IMR-90 (cell line): Measurements from ENCODE around the gene STRN4. TPM values are rescaled to one million over a fixed set of nuclear protein-coding genes. Genes with fewer than 3 reads are reported as not detected.

Source experiments
- ATAC-seq: fragments of 200-7000 bp; cut with Tn5 transposase; 2 replicates; pipeline ENCODE4 v1.9.1; 2020; ENCODE audit warnings: low read depth, mild to moderate bottlenecking, moderate library complexity
- BruUV-seq: library from RNA; stranded (reverse); fragments of 400-500 nt; replicated peaks from 2 replicates; lab custom pipeline; 2021; lab: Mats Ljungman, UMichigan
- CTCF ChIA-PET: fragments of 300-600 bp; formaldehyde crosslinking; extraction: SDS; loops from one replicate; lab custom pipeline; 2021; ENCODE audit warnings: antibody characterized with exemption; lab: Yijun Ruan, JAX
- POLR2A ChIA-PET: fragments of 300-600 bp; sonication (Branson Sonifier 250); formaldehyde crosslinking; loops from one replicate; lab custom pipeline; 2022; ENCODE audit warnings: antibody characterized with exemption; ENCODE audit not compliant: unreplicated experiment; lab: Charles Lee
- DNase-seq: peaks from one replicate; pipeline ENCODE4 v3.0.0; 2013
- H2AFZ ChIP-seq: replicated peaks from 2 replicates; pipeline ENCODE3; 2013; ENCODE audit warnings: low read length, mild to moderate bottlenecking; ENCODE audit not compliant: poor library complexity
- H2AK5ac ChIP-seq: 2 replicates; pipeline ENCODE4 v1.6.1; 2013; ENCODE audit warnings: low read depth, low read length, inconsistent platforms
- H2AK9ac ChIP-seq: replicated peaks from 2 replicates; pipeline ENCODE3; 2013; ENCODE audit warnings: mild to moderate bottlenecking, low read depth, low read length, moderate library complexity; ENCODE audit not compliant: poor library complexity
- H2BK120ac ChIP-seq: 2 replicates; pipeline ENCODE4 v1.6.1; 2013; ENCODE audit warnings: low read depth, low read length, inconsistent platforms
- H2BK15ac ChIP-seq: 3 replicates; pipeline ENCODE4 v1.6.1; 2013; ENCODE audit warnings: low read depth, low read length, inconsistent platforms
- H2BK20ac ChIP-seq: 2 replicates; pipeline ENCODE4 v1.6.1; 2013; ENCODE audit warnings: low read depth, mild to moderate bottlenecking, inconsistent platforms, low read length, moderate library complexity
- H2BK5ac ChIP-seq: 2 replicates; pipeline ENCODE4 v1.6.1; 2013; ENCODE audit warnings: mild to moderate bottlenecking, low read depth, low read length, inconsistent platforms; ENCODE audit not compliant: poor library complexity, severe bottlenecking
- H3K14ac ChIP-seq: replicated peaks from 2 replicates; pipeline ENCODE4 v1.6.1; 2013; ENCODE audit warnings: low read depth, low read length, inconsistent platforms
- H3K18ac ChIP-seq: 2 replicates; pipeline ENCODE4 v1.6.1; 2013; ENCODE audit warnings: low read depth, low read length, control low read depth
- H3K23ac ChIP-seq: 2 replicates; pipeline ENCODE4 v1.6.1; 2013; ENCODE audit warnings: low read depth, low read length, inconsistent platforms
- H3K27ac ChIP-seq: 2 replicates; pipeline ENCODE4 v1.5.1; 2013; ENCODE audit warnings: mild to moderate bottlenecking, control low read depth, low read length; ENCODE audit not compliant: insufficient read depth
- H3K27me3 ChIP-seq: 2 replicates; pipeline ENCODE4 v1.6.1; 2013; ENCODE audit warnings: low read length; ENCODE audit not compliant: control insufficient read depth, insufficient read depth
- H3K36me3 ChIP-seq: 2 replicates; pipeline ENCODE4 v1.6.1; 2013; ENCODE audit warnings: low read length, mixed read lengths; ENCODE audit not compliant: control insufficient read depth, insufficient read depth
- H3K4ac ChIP-seq: 2 replicates; pipeline ENCODE4 v1.6.1; 2013; ENCODE audit warnings: low read depth, low read length, inconsistent platforms
- H3K4me1 ChIP-seq: 2 replicates; pipeline ENCODE4 v1.6.1; 2013; ENCODE audit warnings: low read length, mixed read lengths; ENCODE audit not compliant: control insufficient read depth, insufficient read depth
- H3K4me2 ChIP-seq: 2 replicates; pipeline ENCODE4 v1.6.1; 2013; ENCODE audit warnings: low read depth, mild to moderate bottlenecking, control low read depth, low read length, moderate library complexity
- H3K4me3 ChIP-seq: 2 replicates; pipeline ENCODE4 v1.5.1; 2013; ENCODE audit warnings: low read depth, mild to moderate bottlenecking, control low read depth, low read length, moderate library complexity; ENCODE audit not compliant: insufficient read depth
- H3K56ac ChIP-seq: 2 replicates; pipeline ENCODE4 v1.6.1; 2013; ENCODE audit warnings: low read length, inconsistent platforms; ENCODE audit not compliant: insufficient read depth; ENCODE audit errors: extremely low read depth
- H3K79me1 ChIP-seq, 2 experiments: 2 replicates each; pipeline ENCODE4 v1.6.1; 2013; ENCODE audit warnings: low read length in 2 of 2, inconsistent platforms in 1 of 2, low read depth in 1 of 2
- H3K9ac ChIP-seq: 2 replicates; pipeline ENCODE4 v1.6.1; 2013; ENCODE audit warnings: low read depth, low read length, control low read depth
- H3K9me1 ChIP-seq: 2 replicates; pipeline ENCODE4 v1.6.1; 2013; ENCODE audit warnings: low read length, inconsistent platforms; ENCODE audit not compliant: insufficient read depth
- H3K9me3 ChIP-seq: 2 replicates; pipeline ENCODE4 v1.6.1; 2013; ENCODE audit warnings: low read length; ENCODE audit not compliant: control insufficient read depth, insufficient read depth
- H4K20me1 ChIP-seq: 2 replicates; pipeline ENCODE4 v1.6.1; 2013; ENCODE audit warnings: low read length, inconsistent platforms; ENCODE audit not compliant: insufficient read depth
- H4K5ac ChIP-seq: 2 replicates; pipeline ENCODE4 v1.6.1; 2013; ENCODE audit warnings: mild to moderate bottlenecking, low read depth, low read length, control low read depth
- H4K8ac ChIP-seq, 2 experiments: 2 replicates each; pipeline ENCODE4 v1.6.1; 2013; ENCODE audit warnings: low read depth in 2 of 2, low read length in 2 of 2, control low read depth in 1 of 2, inconsistent platforms in 1 of 2
- H4K91ac ChIP-seq: 2 replicates; pipeline ENCODE4 v1.6.1; 2013; ENCODE audit warnings: low read depth, low read length, inconsistent platforms; ENCODE audit not compliant: insufficient read depth
- CEBPB ChIP-seq: IDR thresholded peaks from 2 replicates; pipeline ENCODE4 v1.6.1; 2012; ENCODE audit warnings: low read depth, low read length, improper control_type of control experiment
- MAFK ChIP-seq: IDR thresholded peaks from 2 replicates; pipeline ENCODE4 v1.6.1; 2012; ENCODE audit warnings: low read depth, low read length, improper control_type of control experiment
- NFE2L2 ChIP-seq: fragments of 150-350 bp; IDR thresholded peaks from 2 replicates; pipeline ENCODE4 v1.6.1; 2016; ENCODE audit warnings: low read depth, mild to moderate bottlenecking, low read length
- POLR2A ChIP-seq: IDR thresholded peaks from 2 replicates; pipeline ENCODE4 v1.6.1; 2012; ENCODE audit warnings: mild to moderate bottlenecking, low read depth, low read length
- RAD21 ChIP-seq: IDR thresholded peaks from 2 replicates; pipeline ENCODE4 v1.6.1; 2012; ENCODE audit warnings: low read length, improper control_type of control experiment
- RCOR1 ChIP-seq: IDR thresholded peaks from 2 replicates; pipeline ENCODE4 v1.6.1; 2012; ENCODE audit warnings: mild to moderate bottlenecking, low read length, improper control_type of control experiment; ENCODE audit not compliant: insufficient replicate concordance
- SMC3 ChIP-seq: fragments of 150-350 bp; IDR thresholded peaks from 2 replicates; pipeline ENCODE4 v1.6.1; 2016; ENCODE audit warnings: low read depth, mild to moderate bottlenecking, antibody characterized with exemption, low read length, moderate library complexity
- WGBS, 2 experiments: methylation state at CpG; one replicate each; pipeline versions ENCODE4 v1.1.5 to v1.1.7; 2013; ENCODE audit warnings: missing lambda C conversion rate in 2 of 2; ENCODE audit not compliant: insufficient read length in 1 of 2; ENCODE audit errors: extremely low coverage in 2 of 2; 5-methylcytosine and 5-hydroxymethylcytosine counted together
- dilution Hi-C: fragments of 300-500 bp; cut with HindIII; formaldehyde crosslinking; loops from one replicate; pipeline ENCODE4 v1.14.3; 2018; ENCODE audit warnings: low sequenced_read_pairs; ENCODE audit not compliant: unreplicated experiment
- in situ Hi-C: fragments of 300-500 bp; cut with MboI; formaldehyde crosslinking; loops from 3 replicates; pipeline ENCODE4 v1.14.3; 2019; ENCODE audit warnings: low sequenced_read_pairs, inconsistent platforms, mixed read lengths
- intact Hi-C: fragments of 100-400 bp; cut with micrococcal nuclease; formaldehyde crosslinking; loops from 2 replicates; pipeline ENCODE4 v1.10.0; 2022
- polyA plus RNA-seq, 3 experiments: library from polyadenylated mRNA; depleted of rRNA; stranded (reverse); fragments of >200 nt; gene quantifications; 2 replicates each; pipeline ENCODE4 v1.2.3, GENCODE V29; 2012; ENCODE audit warnings: low replicate concordance in 1 of 3
- total RNA-seq: library from RNA; depleted of rRNA; stranded (reverse); fragments of >200 nt; gene quantifications from 2 replicates; pipeline ENCODE4 v1.2.3, GENCODE V29; 2012

STRN4 gene
- total and polyA plus RNA-seq, 2 of the 4 experiments (the other 2 are of a cell fraction), result 36.7 to 112 TPM

GRCh38 chr19:46718157-46718933, 27.9 kb downstream of the STRN4 start:
- H3K36me3 ChIP-seq, result peaks cover 34% of the 10 kb centered on the region
- no peak overlapping the region for H4K5ac ChIP-seq
- BruUV-seq, result no TSS peak
- H3K14ac ChIP-seq, result no peak overlapping the region
- no peak overlapping the region for H3K9ac ChIP-seq
- H3K27me3 ChIP-seq, result no peaks in the 10 kb centered on the region
- ChIA-PET POLR2A (no interaction called here), CTCF (no interaction called here)
- no peak for DNase-seq
- peaks cover 5% of the 10 kb centered on the region for H4K20me1 ChIP-seq
- TF ChIP-seq MAFK, result no peak
- no peak for TF ChIP-seq POLR2A
- no peak for TF ChIP-seq RCOR1
- TF ChIP-seq SMC3, result no peak
- no peak for TF ChIP-seq CEBPB
- TF ChIP-seq NFE2L2, result no peak
- no peak for TF ChIP-seq RAD21
- H2AK5ac ChIP-seq, result no peak overlapping the region
- H4K91ac ChIP-seq, result no peak overlapping the region
- no peaks in the 10 kb centered on the region for H3K9me3 ChIP-seq
- no peak for ATAC-seq
- no peak overlapping the region for H2BK120ac ChIP-seq
- no peak overlapping the region for H2BK5ac ChIP-seq
- no peak overlapping the region for H2AK9ac ChIP-seq
- H3K23ac ChIP-seq, result 0 out of 2 replicates have a peak overlapping the region, but pooled peaks have one; percentile 53
- no peak overlapping the region for H3K4me2 ChIP-seq
- in situ Hi-C loops, result no loop called here
- no peak overlapping the region for H2BK15ac ChIP-seq
- intact Hi-C loops, result no loop called here
- 89% methylated on average over 8 of the region's 17 CpGs; no CpG with 5 or more reads in 1 of the 2 experiments for WGBS, 2 experiments
- H3K56ac ChIP-seq, result no peak overlapping the region
- no peak overlapping the region for H2AFZ ChIP-seq
- H4K8ac ChIP-seq, result no peak overlapping the region
- dilution Hi-C loops, result no loop called here
- H3K27ac ChIP-seq, result no peak overlapping the region
- H3K18ac ChIP-seq, result no peak overlapping the region
- H3K4ac ChIP-seq, result no peak overlapping the region
- H3K9me1 ChIP-seq, result no peaks in the 10 kb centered on the region
- H2BK20ac ChIP-seq, result no peak overlapping the region
- H3K4me1 ChIP-seq, result peaks cover 7% of the 10 kb centered on the region
- H3K4me3 ChIP-seq, result no peak overlapping the region
- H3K79me1 ChIP-seq, result peaks cover 11 to 54% of the 10 kb centered on the region in 2 experiments
